HEK293T (cell line): Measurements from ENCODE around the gene IFRD2.

Source experiments
- CTCF ChIA-PET: fragments of 350-600 bp; formaldehyde crosslinking; extraction: SDS; loops from one replicate; lab custom pipeline; 2021; ENCODE audit warnings: antibody characterized with exemption, inconsistent platforms; lab: Yijun Ruan, JAX
- POLR2A ChIA-PET: fragments of 350-600 bp; formaldehyde crosslinking; extraction: SDS; loops from one replicate; lab custom pipeline; 2020; ENCODE audit warnings: antibody characterized with exemption, inconsistent platforms; lab: Yijun Ruan, JAX
- DNase-seq: peaks from one replicate; pipeline ENCODE4 v3.0.0; 2012; ENCODE audit warnings: mixed read lengths; ENCODE audit errors: extremely low spot score
- ARNT ChIP-seq: fragments of 450-650 bp; IDR thresholded peaks from 2 replicates; pipeline ENCODE4 v1.6.1; 2017; ENCODE audit warnings: mild to moderate bottlenecking
- CTBP1 ChIP-seq: fragments of 450-650 bp; IDR thresholded peaks from 2 replicates; pipeline ENCODE4 v1.6.1; 2016; ENCODE audit warnings: borderline replicate concordance
- ELF4 ChIP-seq: fragments of 450-650 bp; IDR thresholded peaks from 2 replicates; pipeline ENCODE4 v1.6.1; 2017; ENCODE audit warnings: antibody characterized with exemption
- FOXA1 ChIP-seq: fragments of 450-650 bp; IDR thresholded peaks from 2 replicates; pipeline ENCODE4 v1.6.1; 2016; ENCODE audit warnings: mild to moderate bottlenecking
- FOXK2 ChIP-seq: fragments of 450-650 bp; IDR thresholded peaks from 2 replicates; pipeline ENCODE4 v1.6.1; 2016; ENCODE audit warnings: mild to moderate bottlenecking
- FOXM1 ChIP-seq: fragments of 450-650 bp; IDR thresholded peaks from 2 replicates; pipeline ENCODE4 v1.6.1; 2017; ENCODE audit warnings: mild to moderate bottlenecking, borderline replicate concordance
- HDGF ChIP-seq: fragments of 450-650 bp; IDR thresholded peaks from 2 replicates; pipeline ENCODE4 v1.6.1; 2017; ENCODE audit warnings: antibody characterized with exemption, borderline replicate concordance
- L3MBTL2 ChIP-seq: fragments of 450-650 bp; conservative IDR thresholded peaks from 2 replicates; pipeline ENCODE4 v1.6.1; 2016; ENCODE audit warnings: mild to moderate bottlenecking
- LEF1 ChIP-seq: fragments of 450-650 bp; IDR thresholded peaks from 2 replicates; pipeline ENCODE4 v1.6.1; 2017; ENCODE audit warnings: mild to moderate bottlenecking, borderline replicate concordance
- NFRKB ChIP-seq: fragments of 450-650 bp; IDR thresholded peaks from 2 replicates; pipeline ENCODE4 v1.6.1; 2016; ENCODE audit warnings: mild to moderate bottlenecking, moderate library complexity
- SP1 ChIP-seq: fragments of 450-650 bp; IDR thresholded peaks from 2 replicates; pipeline ENCODE4 v1.6.1; 2017
- SUZ12 ChIP-seq: fragments of 450-650 bp; IDR thresholded peaks from 2 replicates; pipeline ENCODE4 v1.6.1; 2016; ENCODE audit warnings: mild to moderate bottlenecking
- TARDBP ChIP-seq: fragments of 450-650 bp; IDR thresholded peaks from 2 replicates; pipeline ENCODE4 v1.6.1; 2016
- ZNF384 ChIP-seq: fragments of 450-650 bp; IDR thresholded peaks from 2 replicates; pipeline ENCODE4 v1.6.1; 2016
- TF ChIP-seq, protein P1 (sequence below): fragments of 450-650 bp; IDR thresholded peaks from 2 replicates; pipeline ENCODE4 v1.6.1; 2016

Gene IFRD2

GRCh38 chr3:50278123-50278879 is 13.9 kb downstream of the IFRD2 start:
- TF ChIP-seq ARNT, result no peak
- TF ChIP-seq CTBP1, result no peak
- TF ChIP-seq SUZ12, result no peak
- TF ChIP-seq NFRKB, result no peak
- no peak for TF ChIP-seq HDGF
- TF ChIP-seq, protein P1, sequence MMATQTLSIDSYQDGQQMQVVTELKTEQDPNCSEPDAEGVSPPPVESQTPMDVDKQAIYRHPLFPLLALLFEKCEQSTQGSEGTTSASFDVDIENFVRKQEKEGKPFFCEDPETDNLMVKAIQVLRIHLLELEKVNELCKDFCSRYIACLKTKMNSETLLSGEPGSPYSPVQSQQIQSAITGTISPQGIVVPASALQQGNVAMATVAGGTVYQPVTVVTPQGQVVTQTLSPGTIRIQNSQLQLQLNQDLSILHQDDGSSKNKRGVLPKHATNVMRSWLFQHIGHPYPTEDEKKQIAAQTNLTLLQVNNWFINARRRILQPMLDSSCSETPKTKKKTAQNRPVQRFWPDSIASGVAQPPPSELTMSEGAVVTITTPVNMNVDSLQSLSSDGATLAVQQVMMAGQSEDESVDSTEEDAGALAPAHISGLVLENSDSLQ, result no peak
- TF ChIP-seq ZNF384, result no peak
- no peak for DNase-seq
- ChIA-PET CTCF (interaction anchor here (0.9 to 1.0 kb wide), 2 partner anchors 46 to 51 kb away, joined by 3 to 4 read pairs; no protein-coding TSS in a partner anchor), POLR2A (interaction anchor here (1.0 to 1.4 kb wide), 4 partner anchors 11 to 59 kb away, joined by 3 to 5 read pairs (median 4); no protein-coding TSS in a partner anchor)

DNA sequence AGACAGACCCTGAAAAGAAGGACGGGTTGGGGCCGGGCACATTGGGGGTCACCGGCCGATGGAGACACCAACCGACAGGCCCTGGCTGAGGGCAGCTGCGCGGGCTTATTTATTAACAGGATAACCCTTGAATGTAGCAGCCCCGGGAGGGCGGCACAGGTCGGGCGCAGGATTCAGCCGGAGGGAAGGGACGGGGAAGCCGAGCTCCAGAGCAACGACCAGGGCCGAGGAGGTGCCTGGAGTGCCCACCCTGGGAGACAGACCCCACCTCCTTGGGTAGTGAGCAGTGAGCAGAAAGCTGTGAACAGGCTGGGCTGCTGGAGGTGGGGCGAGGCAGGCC is 15.5 kb downstream of the IFRD2 start:
- ChIA-PET POLR2A (interaction anchor here (0.6 to 1.0 kb wide), 3 partner anchors 15 to 61 kb away, joined by 3 read pairs; no protein-coding TSS in a partner anchor), CTCF (no interaction called here)
- TF ChIP-seq, protein P1, result no peak
- TF ChIP-seq LEF1 (no peak), TARDBP (no peak), FOXM1 (no peak), ZNF384 (no peak), CTBP1 (no peak), SP1 (no peak), ARNT (no peak), ELF4 (no peak), FOXA1 (no peak), FOXK2 (no peak), SUZ12 (no peak), L3MBTL2 (no peak)
- DNase-seq, result no peak

DNA sequence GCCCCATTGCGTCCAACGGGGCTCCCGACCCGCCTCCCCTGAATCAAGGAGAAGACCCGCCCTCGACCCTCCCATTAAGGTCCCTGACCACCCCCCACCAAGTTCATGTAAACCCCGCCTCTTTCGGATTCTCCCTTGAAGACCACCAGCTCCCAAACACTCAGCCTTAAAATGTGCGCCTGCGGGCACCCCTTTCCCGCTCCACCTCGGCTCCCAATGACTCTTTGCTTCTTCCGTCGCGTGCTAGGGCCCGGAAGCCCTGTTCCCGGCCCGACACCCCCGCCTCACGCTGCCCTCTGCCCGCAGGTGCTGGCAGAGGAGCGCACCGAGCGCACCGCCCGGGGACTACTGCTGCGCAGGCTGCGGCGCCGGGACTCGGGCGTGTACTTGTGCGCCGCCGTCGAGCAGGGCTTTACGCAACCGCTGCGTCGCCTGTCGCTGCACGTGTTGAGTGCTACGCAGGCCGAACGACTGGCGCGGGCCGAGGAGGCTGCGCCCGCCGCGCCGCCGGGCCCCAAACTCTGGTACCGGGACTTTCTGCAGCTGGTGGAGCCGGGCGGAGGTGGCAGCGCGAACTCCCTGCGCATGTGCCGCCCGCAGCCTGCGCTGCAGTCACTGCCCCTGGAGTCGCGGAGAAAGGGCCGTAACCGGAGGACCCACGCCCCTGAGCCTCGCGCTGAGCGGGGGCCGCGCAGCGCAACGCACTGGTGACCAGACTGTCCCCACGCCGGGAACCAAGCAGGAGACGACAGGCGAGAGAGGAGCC is 16.1 kb downstream of the IFRD2 start:
- TF ChIP-seq CTBP1, result no peak
- DNase-seq, result no peak
- CTCF ChIA-PET, result no interaction called here
- POLR2A ChIA-PET, result interaction anchor here (0.8 to 1.0 kb wide), 2 partner anchors 16 to 17 kb away, joined by 3 read pairs; no protein-coding TSS in a partner anchor

- ChIA-PET CTCF (interaction anchor here (0.6 to 1.3 kb wide), 11 partner anchors 11 to 72 kb away, joined by 3 to 4 read pairs (median 3); no protein-coding TSS in a partner anchor), POLR2A (interaction anchor here (0.7 kb wide), 1 partner anchor 62 kb away, joined by 3 read pairs; no protein-coding TSS in a partner anchor)
- DNase-seq, result no peak
- TF ChIP-seq L3MBTL2 (no peak), CTBP1 (no peak), TARDBP (no peak), NFRKB (no peak), SP1 (no peak)
Measured at GRCh38 chr3:50275141-50275995, 16.9 kb downstream of the IFRD2 start.

- DNase-seq, result peak; percentile 76
- POLR2A ChIA-PET, result interaction anchor here (0.7 kb wide), 1 partner anchor 63 kb away, joined by 3 read pairs; no protein-coding TSS in a partner anchor
- TF ChIP-seq HDGF (no peak), FOXK2 (no peak), L3MBTL2 (no peak), ARNT (no peak), ZNF384 (no peak), TARDBP (no peak), SUZ12 (no peak), CTBP1 (no peak)
- CTCF ChIA-PET, result interaction anchor here (0.6 to 1.3 kb wide), 11 partner anchors 10 to 71 kb away, joined by 3 to 4 read pairs (median 3); no protein-coding TSS in a partner anchor
Measured at GRCh38 chr3:50274371-50275104, 17.7 kb downstream of the IFRD2 start.

DNA sequence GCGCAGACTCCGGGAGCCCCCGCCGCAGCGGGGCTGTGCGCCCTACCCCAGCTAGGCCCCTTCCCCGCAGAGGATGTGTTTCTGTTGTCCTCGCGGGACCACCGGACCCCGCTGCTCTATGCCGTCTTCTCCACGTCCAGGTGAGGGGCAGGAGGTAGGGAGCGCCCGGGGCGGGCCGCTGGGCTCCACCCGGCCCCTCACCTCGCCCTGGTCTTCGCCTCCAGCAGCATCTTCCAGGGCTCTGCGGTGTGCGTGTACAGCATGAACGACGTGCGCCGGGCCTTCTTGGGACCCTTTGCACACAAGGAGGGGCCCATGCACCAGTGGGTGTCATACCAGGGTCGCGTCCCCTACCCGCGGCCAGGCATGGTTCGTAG is 18.6 kb downstream of the IFRD2 start:
- ChIA-PET POLR2A (no interaction called here), CTCF (no interaction called here)
- no peak for DNase-seq
- TF ChIP-seq, protein P1, result no peak
- TF ChIP-seq FOXA1 (no peak), L3MBTL2 (no peak), SP1 (no peak), ELF4 (no peak), LEF1 (no peak), FOXM1 (no peak), CTBP1 (no peak), SUZ12 (no peak), HDGF (no peak)
